Kidney (tissue), 14 donors: Measurements from ENCODE around the gene ZNF442. TPM values are rescaled to one million over a fixed set of nuclear protein-coding genes. Genes with fewer than 3 reads are reported as not detected.

ENCODE experiments used
- DNase-seq, 5 donors: peaks; one replicate each; pipeline ENCODE4 v3.0.0-alpha.2; 2013 to 2020
- FAIRE-seq: peaks from 2 replicates; lab custom pipeline; 2012; peaks lifted over from hg19 to GRCh38; lab: Jason Lieb, UNC
- H3K27ac ChIP-seq, 2 donors: one replicate each; pipeline ENCODE4 v1.7.0; 2013; ENCODE audit warnings: low read depth in 2 of 2, low read length in 2 of 2, inconsistent platforms in 1 of 2
- H3K27me3 ChIP-seq: one replicate; pipeline ENCODE4 v1.7.1; 2013; ENCODE audit warnings: low read length, inconsistent platforms; ENCODE audit not compliant: control insufficient read depth, insufficient read depth
- H3K36me3 ChIP-seq, 3 donors: one replicate each; pipeline versions ENCODE4 v1.7.0 to v1.7.1; 2013; ENCODE audit warnings: low read length in 3 of 3, control low read depth in 1 of 3, inconsistent platforms in 1 of 3; ENCODE audit not compliant: insufficient read depth in 3 of 3, control insufficient read depth in 2 of 3
- H3K4me1 ChIP-seq, 3 donors: one replicate each; pipeline versions ENCODE4 v1.7.0 to v1.7.1; 2013; ENCODE audit warnings: low read length in 3 of 3, inconsistent platforms in 1 of 3, low read depth in 1 of 3; ENCODE audit not compliant: control insufficient read depth in 2 of 3, insufficient read depth in 2 of 3
- H3K4me3 ChIP-seq, 3 donors: one replicate each; pipeline versions ENCODE4 v1.7.0 to v1.8.1; 2013; ENCODE audit warnings: low read length in 3 of 3, control low read depth in 1 of 3, inconsistent platforms in 1 of 3
- H3K9ac ChIP-seq, 3 donors: one replicate each; pipeline versions ENCODE4 v1.7.0 to v1.7.1; 2013; ENCODE audit warnings: low read length in 3 of 3, control low read depth in 1 of 3, inconsistent platforms in 1 of 3
- H3K9me3 ChIP-seq, 3 donors: one replicate each; pipeline versions ENCODE4 v1.7.0 to v1.7.1; 2013; ENCODE audit warnings: low read length in 3 of 3, control low read depth in 1 of 3, inconsistent platforms in 1 of 3; ENCODE audit not compliant: control insufficient read depth in 2 of 3, insufficient read depth in 1 of 3
- CTCF ChIP-seq: IDR thresholded peaks from 3 replicates; pipeline ENCODE4 v1.5.1; 2012; ENCODE audit warnings: mild to moderate bottlenecking, moderate library complexity, borderline replicate concordance; ENCODE audit not compliant: insufficient read depth; ENCODE audit errors: extremely low read depth
- intact Hi-C: fragments of 100-400 bp; cut with DNase I; formaldehyde crosslinking; loops from one replicate; pipeline ENCODE4 v1.11.1; 2022
- polyA plus RNA-seq: library from polyadenylated mRNA; stranded (reverse); fragments of 350-450 nt; fragmentation: Illumina TruSeq; extraction: RNeasy Lipid Tissue Mini Kit (QIAGEN cat#74804); gene quantifications from one replicate; pipeline ENCODE4 v1.2.3, GENCODE V29; 2014; ENCODE audit warnings: low read depth, low replicate concordance; ENCODE audit not compliant: insufficient read depth
- total RNA-seq: library from RNA; stranded (reverse); fragmentation: NEBNext Ultra II Directional; extraction: Animal tissue kit (Norgen Biotek cat#: 25700); gene quantifications from one replicate; pipeline ENCODE4 v1.2.1, GENCODE V29; 2021
- donor health status: control.
- donor health status: control.
- donor health status: control.
- donor health status: control.
- donor health status: control.
- donor health status: DM: yes; HTN: yes; CAD: no.
- donor health status: Normal renal cell carcinoma (clear cell type).

The ZNF442 gene
- total and polyA plus RNA-seq, 2 donors from 2014 or later, result 2.1 to 9.1 TPM

GRCh38 chr19:12333162-12334159, 32.0 kb downstream of the ZNF442 start, which contains the start of gene ZNF563:
Gene ZNF563, minus strand, starts transcription at chr19:12333633. Its CDS starts 151 bp downstream, at chr19:12333482.
- intact Hi-C loops, result no loop called here
- peak within 1 kb of the TSS; percentile 68 to 95 (median 80) for H3K9ac ChIP-seq
- peak within 1 kb of the TSS; percentile 83 to 91 for H3K27ac ChIP-seq
- DNase-seq (peak; percentile 97 to 99 (median 98)), FAIRE-seq (peak; percentile 95)
- TF ChIP-seq CTCF, result no peak
- H3K4me3 ChIP-seq, result peak within 1 kb of the TSS; percentile 67 to 81 (median 80)
- no peaks in the 10 kb centered on the region for H3K27me3 ChIP-seq
- H3K9me3 ChIP-seq, result no peaks in the 10 kb centered on the region
- peaks cover 0 to 14% (median 5%) of the 10 kb centered on the region in 3 donors for H3K4me1 ChIP-seq
- H3K36me3 ChIP-seq, result no peaks in the 10 kb centered on the region

GRCh38 chr19:12331211-12331941, 34.1 kb downstream of the ZNF442 start:
- FAIRE-seq (no peak), DNase-seq (peak in 4 of 5 donors; percentile 10 to 45 (median 30))
- peaks cover 0 to 14% (median 5%) of the 10 kb centered on the region in 3 donors for H3K4me1 ChIP-seq
- peak overlapping the region; percentile 35 to 78 for H3K27ac ChIP-seq
- TF ChIP-seq CTCF, result no peak
- no peaks in the 10 kb centered on the region for H3K27me3 ChIP-seq
- no peaks in the 10 kb centered on the region for H3K36me3 ChIP-seq
- intact Hi-C loops, result no loop called here
- H3K4me3 ChIP-seq, result no peak overlapping the region
- H3K9ac ChIP-seq, result no peak overlapping the region
- no peaks in the 10 kb centered on the region for H3K9me3 ChIP-seq

GRCh38 chr19:12330340-12330739, 35.1 kb downstream of the ZNF442 start:
- DNase-seq (no peak), FAIRE-seq (no peak)
- Histone ChIP-seq H3K9ac (no peak overlapping the region), H3K4me1 (peaks cover 0 to 14% (median 5%) of the 10 kb centered on the region in 3 donors), H3K36me3 (no peaks in the 10 kb centered on the region), H3K9me3 (no peaks in the 10 kb centered on the region), H3K27me3 (no peaks in the 10 kb centered on the region), H3K4me3 (no peak overlapping the region), H3K27ac (no peak overlapping the region)
- intact Hi-C loops, result no loop called here
- TF ChIP-seq CTCF, result no peak
